Cardiac fibroblast (primary cell): ENCODE results near the gene HEXIM1.

ENCODE experiments used
- DNase-seq, 2 donors: peaks; one replicate each; pipeline versions ENCODE4 v3.0.0 to v3.0.0-alpha.2; 2010; ENCODE audit warnings: low read depth in 2 of 2
- H3K4me3 ChIP-seq, 2 donors: replicated peaks in 1 of 2; 1 replicate in 1 of 2; 2 replicates in 1 of 2; pipeline ENCODE4 v1.5.1; 2011; ENCODE audit warnings: low read depth in 2 of 2, low read length in 2 of 2, mild to moderate bottlenecking in 2 of 2, moderate library complexity in 1 of 2
- CTCF ChIP-seq: IDR thresholded peaks from one replicate; pipeline ENCODE4 v1.5.1; 2011; ENCODE audit warnings: low read depth, mild to moderate bottlenecking, low read length, inconsistent platforms

Gene HEXIM1

GRCh38 chr17:45135192-45135977, 12.9 kb upstream of the HEXIM1 start, which contains the start of gene ACBD4:
Gene ACBD4 (plus strand): TSS chr17:45135687. CDS start chr17:45136145, 458 bp downstream.
- H3K4me3 ChIP-seq: peak within 1 kb of the TSS; percentile 69 to 76
- TF ChIP-seq CTCF: peak; percentile 100
- peak; percentile 98 to 99 for DNase-seq

GRCh38 chr17:45135978-45136791, 12.1 kb upstream of the HEXIM1 start:
- peak overlapping the region; percentile 69 to 76 for H3K4me3 ChIP-seq
- TF ChIP-seq CTCF: no peak
- no peak for DNase-seq

- no peak overlapping the region for H3K4me3 ChIP-seq
- no peak for DNase-seq
- no peak for TF ChIP-seq CTCF
Observed at GRCh38 chr17:45136846-45137560, 11.3 kb upstream of the HEXIM1 start.

GRCh38 chr17:45137561-45138305, 10.5 kb upstream of the HEXIM1 start:
- TF ChIP-seq CTCF: no peak
- no peak overlapping the region for H3K4me3 ChIP-seq
- no peak for DNase-seq

GRCh38 chr17:45138911-45139532, 9.3 kb upstream of the HEXIM1 start:
- TF ChIP-seq CTCF: no peak
- H3K4me3 ChIP-seq: no peak overlapping the region
- DNase-seq: no peak

GRCh38 chr17:45139533-45139920, 8.7 kb upstream of the HEXIM1 start:
- no peak overlapping the region for H3K4me3 ChIP-seq
- no peak for DNase-seq
- no peak for TF ChIP-seq CTCF
